ENCODE measurements around the gene NEU2.

NEU2 gene

DNA sequence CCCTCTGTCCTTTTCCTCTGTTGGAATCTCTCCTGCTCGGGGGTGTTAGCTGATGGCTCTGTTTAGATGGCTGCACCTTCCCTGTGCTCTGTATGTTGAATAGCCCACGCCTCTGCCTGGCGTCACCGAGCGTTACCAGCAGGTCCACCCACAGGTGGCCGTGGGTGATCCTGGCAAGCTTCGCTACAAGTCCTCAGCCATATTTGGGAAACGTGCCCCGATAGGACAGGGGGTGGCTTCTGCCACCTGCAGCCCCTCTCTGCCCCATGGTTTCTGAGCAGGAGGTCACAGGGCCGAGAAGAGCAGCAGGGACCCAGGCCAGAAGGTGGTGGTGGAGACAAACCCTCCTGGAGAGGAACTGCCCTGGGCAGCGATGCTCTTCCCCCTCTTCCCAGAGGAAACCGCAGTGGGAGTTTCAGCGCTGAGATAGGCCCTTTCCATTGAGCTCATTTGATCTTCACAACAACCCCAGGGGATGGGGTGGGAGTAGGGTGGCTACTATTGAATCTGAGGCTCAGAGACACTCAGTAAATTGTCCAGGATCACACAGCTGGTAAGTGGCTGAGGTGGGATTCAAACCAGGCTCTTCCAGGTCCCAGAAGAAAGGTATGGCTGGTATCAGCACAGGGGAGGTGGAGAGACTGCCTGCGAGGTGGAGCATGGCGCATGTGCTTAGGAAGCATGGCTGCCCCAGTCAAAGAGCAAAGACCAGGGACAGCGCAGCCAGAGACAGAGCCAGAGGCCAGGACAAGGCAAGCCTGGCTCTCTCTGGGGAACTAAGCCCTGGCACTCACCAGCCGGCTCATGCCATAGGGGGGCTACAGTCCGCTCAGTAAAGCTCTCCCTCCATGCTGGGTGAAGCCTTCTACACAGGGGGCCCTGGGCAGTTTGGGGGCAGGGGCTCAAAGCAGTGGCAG lies 34.5 kb upstream of the NEU2 start:
- TF ChIP-seq, protein P1, sequence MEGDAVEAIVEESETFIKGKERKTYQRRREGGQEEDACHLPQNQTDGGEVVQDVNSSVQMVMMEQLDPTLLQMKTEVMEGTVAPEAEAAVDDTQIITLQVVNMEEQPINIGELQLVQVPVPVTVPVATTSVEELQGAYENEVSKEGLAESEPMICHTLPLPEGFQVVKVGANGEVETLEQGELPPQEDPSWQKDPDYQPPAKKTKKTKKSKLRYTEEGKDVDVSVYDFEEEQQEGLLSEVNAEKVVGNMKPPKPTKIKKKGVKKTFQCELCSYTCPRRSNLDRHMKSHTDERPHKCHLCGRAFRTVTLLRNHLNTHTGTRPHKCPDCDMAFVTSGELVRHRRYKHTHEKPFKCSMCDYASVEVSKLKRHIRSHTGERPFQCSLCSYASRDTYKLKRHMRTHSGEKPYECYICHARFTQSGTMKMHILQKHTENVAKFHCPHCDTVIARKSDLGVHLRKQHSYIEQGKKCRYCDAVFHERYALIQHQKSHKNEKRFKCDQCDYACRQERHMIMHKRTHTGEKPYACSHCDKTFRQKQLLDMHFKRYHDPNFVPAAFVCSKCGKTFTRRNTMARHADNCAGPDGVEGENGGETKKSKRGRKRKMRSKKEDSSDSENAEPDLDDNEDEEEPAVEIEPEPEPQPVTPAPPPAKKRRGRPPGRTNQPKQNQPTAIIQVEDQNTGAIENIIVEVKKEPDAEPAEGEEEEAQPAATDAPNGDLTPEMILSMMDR (IDR thresholded peaks at IDR 0.05): no peak

GRCh38 chr2:232998666-232998985 lies 33.8 kb upstream of the NEU2 start:
- TF ChIP-seq, protein P1 (IDR thresholded peaks at IDR 0.05): no peak

DNA sequence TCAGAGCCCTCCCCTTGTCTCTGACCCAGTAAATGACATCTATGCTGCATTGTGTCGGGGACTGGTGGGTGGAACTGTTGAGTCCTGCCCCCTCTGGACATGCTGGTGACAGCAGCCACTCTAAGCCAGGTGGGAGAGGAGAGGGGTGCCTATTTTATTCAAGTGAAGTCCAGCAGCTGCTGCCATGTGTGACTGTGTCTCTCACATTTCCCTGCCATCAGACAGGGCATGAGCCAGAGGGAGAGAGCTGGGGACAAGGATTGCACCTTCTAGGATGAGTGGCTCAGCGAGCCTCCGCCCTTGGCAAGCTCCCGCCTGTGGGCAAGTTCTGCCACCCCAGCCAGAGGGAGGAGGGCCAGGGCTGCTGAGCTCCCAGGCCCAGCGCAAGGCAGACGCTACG lies 33.1 kb upstream of the NEU2 start:
- TF ChIP-seq, protein P1 (IDR thresholded peaks at IDR 0.05): no peak

DNA sequence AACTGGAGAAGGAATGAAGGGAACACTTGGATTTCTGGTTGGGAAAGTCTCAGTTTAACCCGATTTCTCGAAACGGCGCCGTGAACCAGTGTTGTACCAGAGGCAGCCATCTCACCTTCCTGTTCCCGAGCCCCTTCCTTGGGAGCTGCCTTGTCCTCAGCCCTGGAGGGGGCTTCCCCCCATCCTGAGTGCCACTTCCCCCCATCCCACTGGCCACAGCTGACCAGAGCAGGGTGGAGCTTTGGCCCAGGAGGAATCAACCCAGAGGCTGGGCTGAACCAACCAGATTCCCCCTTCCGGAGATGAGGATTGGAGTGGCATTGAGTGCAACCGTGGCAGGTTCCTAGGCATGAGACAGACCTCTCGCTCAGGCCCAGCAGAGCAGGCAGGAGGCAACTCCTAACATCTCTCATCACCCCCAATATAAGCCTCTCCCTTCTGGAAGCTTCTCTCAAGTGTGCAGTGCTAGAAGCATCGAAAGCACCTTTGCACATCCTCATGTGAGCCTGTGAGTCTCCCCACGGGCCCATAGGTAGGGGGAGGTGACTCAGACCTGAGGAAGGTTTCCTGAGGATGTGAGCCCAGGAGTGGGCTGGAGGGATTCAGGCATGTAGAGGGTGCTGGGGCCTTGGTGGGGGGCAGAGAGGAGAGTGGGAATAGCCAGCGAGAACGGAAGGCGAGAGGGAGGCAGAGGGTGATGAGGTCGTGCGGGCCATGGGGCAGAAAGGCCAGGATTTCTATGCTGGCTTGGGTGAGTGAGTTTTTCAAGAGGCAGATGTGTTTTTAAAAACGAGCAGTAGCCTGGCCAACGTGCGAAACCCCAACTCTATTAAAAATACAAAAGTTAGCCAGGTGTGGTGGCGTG lies 31.4 kb upstream of the NEU2 start:
- TF ChIP-seq, protein P1 (IDR thresholded peaks at IDR 0.05): no peak

GRCh38 chr2:233002829-233003657 lies 29.4 kb upstream of the NEU2 start:
- TF ChIP-seq, protein P1 (IDR thresholded peaks at IDR 0.05): no peak

GRCh38 chr2:233003658-233004555 lies 28.6 kb upstream of the NEU2 start:
- TF ChIP-seq, protein P1 (IDR thresholded peaks at IDR 0.05): no peak

Measured in LNCAP (cell line).